C4-2B (cell line): Measurements from ENCODE around the gene DSN1.

Experiments used
- ZFX ChIP-seq: fragments of 450-650 bp; IDR thresholded peaks from 2 replicates; pipeline ENCODE4 v1.6.1; 2017
- TF ChIP-seq, protein P1 (sequence below): fragments of 450-650 bp; conservative IDR thresholded peaks from 2 replicates; pipeline ENCODE4 v1.5.1; 2017; ENCODE audit warnings: mild to moderate bottlenecking

DNA sequence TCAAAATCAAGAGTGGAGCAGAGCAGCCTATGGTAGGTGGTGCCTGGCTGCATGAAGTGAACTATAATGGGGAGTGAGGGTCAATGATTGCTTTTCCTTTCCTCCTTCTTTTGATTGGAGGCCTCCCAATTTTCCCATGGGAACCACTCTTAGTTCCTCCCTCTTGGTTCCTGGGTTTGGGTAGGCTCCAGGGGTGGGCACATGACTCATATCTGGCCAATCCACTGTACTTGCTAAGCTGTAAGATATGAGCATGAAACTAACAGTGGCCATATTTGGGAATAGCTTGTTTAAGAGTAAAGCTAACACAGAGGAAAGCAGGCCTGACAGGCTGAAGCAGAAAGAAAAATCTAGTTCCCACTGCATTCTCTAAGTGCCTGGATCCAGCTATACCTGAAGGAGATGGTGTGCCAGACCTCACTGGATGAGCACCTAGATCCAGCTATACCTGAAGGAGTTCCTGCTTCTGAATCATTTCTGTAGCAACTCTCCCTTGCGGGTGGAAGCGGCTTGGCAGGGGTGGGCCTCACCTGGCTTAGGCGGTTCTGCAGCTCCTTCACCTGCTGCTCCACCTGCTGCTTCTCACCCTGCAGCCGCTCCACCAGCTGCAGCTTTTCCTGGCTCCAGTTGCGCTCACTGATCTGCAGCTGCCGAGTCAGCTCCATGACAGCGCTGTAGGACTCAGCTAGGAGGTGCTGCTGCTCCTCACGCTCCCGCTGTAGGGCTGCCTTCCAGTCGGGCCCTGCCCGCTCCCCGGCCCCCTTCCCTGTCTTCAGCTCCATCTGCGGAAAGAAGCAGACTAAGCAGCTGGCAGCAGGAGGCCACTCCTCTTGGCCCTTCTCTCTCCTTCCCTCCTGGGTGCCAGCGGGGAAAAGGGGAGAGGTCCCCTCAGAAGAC lies 29.0 kb upstream of the DSN1 start:
- TF ChIP-seq, protein P1, sequence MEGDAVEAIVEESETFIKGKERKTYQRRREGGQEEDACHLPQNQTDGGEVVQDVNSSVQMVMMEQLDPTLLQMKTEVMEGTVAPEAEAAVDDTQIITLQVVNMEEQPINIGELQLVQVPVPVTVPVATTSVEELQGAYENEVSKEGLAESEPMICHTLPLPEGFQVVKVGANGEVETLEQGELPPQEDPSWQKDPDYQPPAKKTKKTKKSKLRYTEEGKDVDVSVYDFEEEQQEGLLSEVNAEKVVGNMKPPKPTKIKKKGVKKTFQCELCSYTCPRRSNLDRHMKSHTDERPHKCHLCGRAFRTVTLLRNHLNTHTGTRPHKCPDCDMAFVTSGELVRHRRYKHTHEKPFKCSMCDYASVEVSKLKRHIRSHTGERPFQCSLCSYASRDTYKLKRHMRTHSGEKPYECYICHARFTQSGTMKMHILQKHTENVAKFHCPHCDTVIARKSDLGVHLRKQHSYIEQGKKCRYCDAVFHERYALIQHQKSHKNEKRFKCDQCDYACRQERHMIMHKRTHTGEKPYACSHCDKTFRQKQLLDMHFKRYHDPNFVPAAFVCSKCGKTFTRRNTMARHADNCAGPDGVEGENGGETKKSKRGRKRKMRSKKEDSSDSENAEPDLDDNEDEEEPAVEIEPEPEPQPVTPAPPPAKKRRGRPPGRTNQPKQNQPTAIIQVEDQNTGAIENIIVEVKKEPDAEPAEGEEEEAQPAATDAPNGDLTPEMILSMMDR: no peak
- no peak for TF ChIP-seq ZFX
